Putamen (tissue), 1 donor: ENCODE results near the gene SPATA9.

Experiments used
- DNase-seq: peaks from one replicate; pipeline ENCODE4 v3.0.0-alpha.2; 2016; ENCODE audit warnings: low spot score

SPATA9 gene

DNA sequence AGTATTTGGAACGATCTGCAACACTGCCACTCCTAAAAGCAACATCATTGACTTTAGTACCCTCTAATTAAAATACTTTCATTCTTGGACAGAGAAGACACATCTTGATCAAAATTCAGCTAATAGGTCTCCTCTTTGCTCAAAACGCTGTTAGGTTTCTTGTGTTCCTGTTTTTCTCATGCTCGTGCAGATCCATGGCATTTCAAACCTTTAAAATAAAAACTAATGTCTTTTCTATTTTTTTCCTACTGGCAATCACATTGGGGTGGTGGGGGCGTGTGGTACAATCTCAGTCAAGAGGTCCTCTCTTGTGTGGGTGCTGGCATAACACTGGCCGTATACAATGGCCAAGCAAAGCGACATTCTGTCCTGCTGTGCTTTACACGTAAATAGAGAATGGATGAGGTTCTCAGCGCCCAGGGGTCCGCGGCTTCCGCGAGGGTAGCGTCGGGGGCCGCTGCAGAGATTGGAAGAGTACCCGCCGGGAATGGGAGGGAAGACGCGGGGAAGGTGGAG is 63.2 kb downstream of the SPATA9 start:
- DNase-seq: no peak

DNA sequence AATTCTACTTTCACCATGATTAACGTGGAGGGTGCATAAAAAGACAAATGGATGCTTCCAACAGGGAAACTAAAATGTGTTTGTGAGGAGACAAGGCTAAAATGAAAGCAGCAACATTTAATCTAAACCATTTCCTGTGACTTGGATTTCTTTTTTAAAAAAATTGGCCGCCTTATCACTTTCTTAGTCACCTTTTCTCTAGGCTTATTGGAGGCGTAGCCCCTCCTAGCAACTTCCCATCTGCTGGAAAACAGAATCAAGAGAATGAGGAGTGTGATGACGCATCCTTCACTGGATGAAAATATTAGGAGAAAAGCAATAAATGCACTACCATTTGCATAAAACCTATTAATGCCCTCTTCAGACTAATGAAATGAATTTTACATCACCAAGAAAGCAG is 63.7 kb downstream of the SPATA9 start:
- no peak for DNase-seq

DNA sequence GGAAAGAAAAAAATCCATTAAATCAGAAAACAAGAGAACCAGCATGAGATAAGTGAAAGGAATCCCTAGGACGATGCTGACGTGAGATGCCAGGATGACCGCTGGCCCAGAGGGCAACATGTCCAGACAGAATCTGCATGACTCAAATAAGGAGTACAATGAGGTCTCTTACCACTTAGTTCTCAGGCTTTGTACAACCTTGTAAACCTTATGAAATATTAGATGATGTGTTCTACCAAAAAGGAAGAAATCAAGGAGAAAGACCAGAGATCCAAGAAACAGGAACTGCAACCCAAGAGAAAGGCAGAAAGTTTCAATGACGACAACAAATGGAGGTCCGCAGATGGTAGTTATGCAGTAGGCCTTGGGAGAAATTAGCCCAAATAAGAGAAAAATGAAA is 65.7 kb downstream of the SPATA9 start:
- DNase-seq: no peak

DNA sequence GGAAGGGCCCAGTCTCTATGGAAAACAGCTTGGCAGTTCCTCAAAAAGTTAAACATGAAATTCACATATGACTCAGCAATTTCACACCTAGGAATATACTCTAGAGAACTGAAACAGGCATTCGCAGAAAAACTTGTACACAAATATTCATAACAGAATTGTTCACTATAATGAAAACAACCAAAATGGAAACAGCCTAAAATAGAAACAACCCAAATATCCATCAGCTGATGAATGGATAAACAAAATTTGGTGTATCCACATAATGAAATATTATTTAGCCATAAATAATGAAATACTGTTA is 67.7 kb downstream of the SPATA9 start:
- DNase-seq: no peak

DNA sequence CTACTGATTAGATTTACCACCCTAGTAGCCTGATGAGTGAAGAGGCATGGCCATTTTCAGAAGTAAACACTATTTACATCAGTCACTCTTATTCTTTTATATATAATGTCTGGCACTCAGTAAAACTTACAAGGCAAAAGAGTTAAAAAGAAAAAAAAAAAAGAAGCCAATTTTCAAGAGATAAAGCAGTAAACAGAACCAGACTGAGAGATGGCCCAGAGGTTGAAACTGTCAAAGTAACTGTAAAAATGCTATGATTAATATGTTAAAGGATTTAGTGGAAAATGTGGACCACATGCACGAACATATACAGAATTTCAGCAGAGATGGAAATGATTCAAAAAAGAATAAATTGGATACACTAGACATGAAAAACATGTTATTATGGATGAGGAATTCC is 69.3 kb downstream of the SPATA9 start:
- DNase-seq: no peak

DNA sequence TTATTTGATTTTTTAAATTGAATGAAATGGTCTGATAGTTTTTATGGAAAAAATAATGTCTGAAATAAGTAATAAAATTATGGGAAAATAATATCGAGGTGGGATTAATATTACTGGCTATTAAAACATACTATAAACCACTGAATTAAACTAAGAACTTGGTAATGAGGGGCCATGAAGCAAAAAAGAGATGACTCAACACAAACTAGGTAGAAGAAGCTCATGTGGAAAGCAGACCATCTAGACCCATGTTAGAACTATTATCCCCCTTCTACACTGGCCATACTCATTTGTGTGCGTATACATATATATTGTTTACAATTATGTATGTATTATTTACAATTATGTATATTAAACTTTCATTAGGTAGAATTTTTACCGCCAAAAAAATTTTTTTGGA is 71.4 kb downstream of the SPATA9 start:
- DNase-seq: no peak

DNA sequence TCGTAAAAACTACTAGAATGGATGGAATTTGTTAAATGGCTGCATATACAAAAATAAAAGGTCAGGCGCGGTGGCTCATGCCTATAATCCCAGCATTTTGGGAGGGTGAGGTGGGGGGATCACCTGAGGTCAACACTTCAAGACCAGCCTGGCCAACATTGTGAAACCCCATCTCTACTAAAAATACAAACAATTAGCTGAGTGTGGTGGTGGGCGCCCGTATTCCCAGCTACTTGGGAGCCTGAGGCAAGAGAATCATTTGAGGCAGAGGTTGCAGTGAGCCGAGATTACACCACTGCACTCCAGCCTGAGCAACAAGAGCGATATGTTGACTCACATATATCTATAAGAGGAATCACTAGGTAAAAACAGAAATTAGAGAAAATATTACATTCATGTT is 72.2 kb downstream of the SPATA9 start:
- no peak for DNase-seq

DNA sequence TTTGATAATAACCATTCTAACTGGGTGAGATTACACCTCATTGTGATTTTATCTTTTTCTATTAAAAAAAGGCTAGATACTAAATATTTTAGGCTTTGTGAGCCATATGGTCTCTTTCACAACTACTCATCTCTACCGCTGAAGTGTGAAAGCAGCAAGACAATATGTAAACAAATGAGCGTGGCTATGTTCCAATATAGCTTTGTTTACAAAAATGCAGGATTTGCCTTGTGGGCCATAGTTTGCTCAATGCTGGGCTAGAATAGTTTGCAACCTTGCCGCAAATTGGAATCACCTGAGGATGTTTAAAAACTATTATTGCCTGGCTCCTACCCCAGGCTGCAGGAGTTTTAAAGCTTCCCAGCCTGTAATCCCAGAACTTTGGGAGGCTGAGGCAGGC is 73.1 kb downstream of the SPATA9 start:
- DNase-seq: no peak
